Endothelial cell of umbilical vein (primary cell): Measurements from ENCODE around the gene C11orf68.

ENCODE experiments used
- FOS ChIP-seq: IDR thresholded peaks from 2 replicates; pipeline ENCODE4 v1.6.1; 2011; ENCODE audit warnings: mild to moderate bottlenecking, low read length, moderate library complexity, borderline replicate concordance; ENCODE audit not compliant: insufficient read depth
- POLR2A ChIP-seq: IDR thresholded peaks from 2 replicates; pipeline ENCODE4 v1.6.1; 2012; ENCODE audit warnings: low read depth, mild to moderate bottlenecking, control low read depth, low read length
- POLR2AphosphoS5 ChIP-seq: IDR thresholded peaks from 2 replicates; pipeline ENCODE4 v1.6.1; 2012; ENCODE audit warnings: low read depth, mild to moderate bottlenecking, control low read depth, low read length, moderate library complexity; ENCODE audit not compliant: insufficient read depth
- TF ChIP-seq, protein P1 (sequence below), 2 donors: IDR thresholded peaks; 1 replicate in 1 of 2; 2 replicates in 1 of 2; pipeline ENCODE4 v1.5.1; 2011; ENCODE audit warnings: low read length in 2 of 2, mild to moderate bottlenecking in 2 of 2, moderate library complexity in 2 of 2, control low read depth in 1 of 2, inconsistent platforms in 1 of 2, low read depth in 1 of 2; ENCODE audit not compliant: insufficient read depth in 1 of 2; ENCODE audit errors: extremely low read depth in 1 of 2

DNA sequence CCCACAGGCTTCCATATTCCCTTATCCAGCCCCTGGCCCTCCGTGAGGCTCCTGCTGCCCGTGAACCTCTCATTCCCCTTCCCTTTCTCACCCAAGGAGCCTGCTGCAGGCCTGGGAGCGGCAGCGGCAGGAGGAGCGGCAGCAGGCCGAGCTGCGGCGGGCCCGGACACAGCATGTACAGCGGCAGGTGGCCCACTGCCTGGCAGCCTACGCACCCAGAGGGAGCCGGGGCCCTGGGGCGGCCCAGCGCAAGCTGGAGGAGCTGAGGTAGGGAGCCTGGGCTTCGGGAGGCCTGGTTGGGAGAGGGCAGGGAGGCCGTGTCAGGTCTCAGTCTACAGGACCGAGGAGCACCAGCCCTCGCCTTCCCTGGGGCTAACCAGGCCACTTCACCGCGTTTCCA, 34.6 kb upstream of the C11orf68 start:
- TF ChIP-seq POLR2AphosphoS5 = no peak
- TF ChIP-seq, protein P1, sequence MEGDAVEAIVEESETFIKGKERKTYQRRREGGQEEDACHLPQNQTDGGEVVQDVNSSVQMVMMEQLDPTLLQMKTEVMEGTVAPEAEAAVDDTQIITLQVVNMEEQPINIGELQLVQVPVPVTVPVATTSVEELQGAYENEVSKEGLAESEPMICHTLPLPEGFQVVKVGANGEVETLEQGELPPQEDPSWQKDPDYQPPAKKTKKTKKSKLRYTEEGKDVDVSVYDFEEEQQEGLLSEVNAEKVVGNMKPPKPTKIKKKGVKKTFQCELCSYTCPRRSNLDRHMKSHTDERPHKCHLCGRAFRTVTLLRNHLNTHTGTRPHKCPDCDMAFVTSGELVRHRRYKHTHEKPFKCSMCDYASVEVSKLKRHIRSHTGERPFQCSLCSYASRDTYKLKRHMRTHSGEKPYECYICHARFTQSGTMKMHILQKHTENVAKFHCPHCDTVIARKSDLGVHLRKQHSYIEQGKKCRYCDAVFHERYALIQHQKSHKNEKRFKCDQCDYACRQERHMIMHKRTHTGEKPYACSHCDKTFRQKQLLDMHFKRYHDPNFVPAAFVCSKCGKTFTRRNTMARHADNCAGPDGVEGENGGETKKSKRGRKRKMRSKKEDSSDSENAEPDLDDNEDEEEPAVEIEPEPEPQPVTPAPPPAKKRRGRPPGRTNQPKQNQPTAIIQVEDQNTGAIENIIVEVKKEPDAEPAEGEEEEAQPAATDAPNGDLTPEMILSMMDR (IDR thresholded peaks at IDR 0.05; ENCODE audit: extremely low read depth in 1 of 2, insufficient read depth in 1 of 2, low read depth in 1 of 2, low read length in 2 of 2) = no peak
- no peak for TF ChIP-seq POLR2A
- TF ChIP-seq FOS = no peak
